NCI-H146 (cell line): ENCODE results near the gene TTC9C.
"Not testable (repeated sequence)": the region's sequence is repeated elsewhere in the genome, so short reads cannot be mapped to it uniquely, and the experiment has no call there.

Source experiments
- DNase-seq: peaks from one replicate; lab custom pipeline; 2025; lab: John Stamatoyannopoulos, UW

The TTC9C gene

GRCh38 chr11:62728171-62728988 is at the start of gene TTC9C:
TTC9C (plus strand) TSS chr11:62728486; CDS start chr11:62728849, 363 bp downstream.
- peak; percentile 90 for DNase-seq

- DNase-seq: peak; percentile 86
These were observed 49.3 kb upstream of the TTC9C start, which contains the start of gene UBXN1 for GRCh38 chr11:62678770-62679696. UBXN1 (minus strand) TSS chr11:62679073; CDS start chr11:62678923, 150 bp downstream.

GRCh38 chr11:62680825-62681240 is 47.5 kb upstream of the TTC9C start:
- peak; percentile 61 for DNase-seq

GRCh38 chr11:62682518-62682917 is 45.8 kb upstream of the TTC9C start:
- DNase-seq: no peak

DNA sequence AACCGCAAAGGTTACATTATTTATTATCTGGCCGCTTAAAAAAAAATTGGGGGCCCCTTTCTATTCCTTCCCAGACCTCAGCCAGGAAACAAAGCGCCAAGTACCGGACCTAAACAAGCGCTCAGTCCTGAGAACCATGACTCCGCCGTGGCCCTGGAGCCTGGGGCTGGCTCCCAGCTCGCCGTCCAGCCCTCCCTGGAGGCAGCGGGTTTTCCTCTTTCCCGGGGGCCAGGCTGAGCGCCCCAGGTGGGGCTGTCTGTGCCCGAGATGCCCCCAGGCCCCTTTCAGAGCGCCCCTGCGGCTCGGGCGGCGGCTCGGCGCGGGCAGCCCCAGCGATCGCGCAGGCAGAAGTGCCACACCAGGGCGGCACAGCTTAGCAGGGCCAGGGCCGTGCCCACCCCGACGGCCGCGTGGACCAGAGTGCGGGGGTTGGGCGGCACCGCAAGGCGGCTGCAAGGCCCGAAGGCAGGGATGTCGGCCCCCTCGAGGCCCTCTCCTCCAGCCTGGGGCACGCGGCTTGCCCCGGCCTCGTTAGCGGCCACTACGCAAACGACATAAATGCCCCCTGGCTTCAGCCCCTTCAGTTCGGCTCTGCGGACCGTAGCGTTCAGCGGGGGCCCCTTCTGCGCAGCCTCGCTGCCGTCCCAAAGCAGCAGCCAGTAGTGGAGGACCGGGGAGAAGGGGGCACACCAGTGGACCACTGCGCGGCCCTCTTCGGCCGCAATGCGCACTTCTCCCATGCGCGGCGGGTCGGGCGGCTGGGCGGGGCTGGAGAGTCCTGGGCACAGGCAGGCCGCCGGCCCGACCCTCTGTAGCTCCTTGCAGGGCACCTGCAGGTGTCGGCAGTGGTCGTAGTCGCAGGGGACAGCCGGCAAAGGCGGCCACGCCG is 40.5 kb upstream of the TTC9C start:
- DNase-seq: no peak

DNA sequence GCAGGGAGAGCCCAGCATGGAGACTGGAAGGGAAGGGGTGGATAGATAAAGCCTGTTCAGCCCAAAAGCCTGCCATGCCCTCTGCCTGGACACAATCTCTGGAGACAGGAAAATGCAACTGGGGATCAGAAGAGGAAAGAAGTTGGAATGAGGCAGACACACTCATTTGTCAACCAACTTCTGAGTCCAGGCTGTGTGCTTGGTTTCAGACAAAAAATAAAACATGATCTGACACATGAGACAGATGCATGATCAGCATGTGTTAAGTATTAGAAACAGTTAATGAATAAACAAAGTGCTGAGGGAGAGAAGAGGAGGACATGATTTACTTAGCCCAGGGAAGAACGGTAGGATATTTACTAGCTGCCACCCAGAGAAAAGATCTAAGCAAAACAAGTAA is 39.8 kb upstream of the TTC9C start:
- DNase-seq: no peak

DNA sequence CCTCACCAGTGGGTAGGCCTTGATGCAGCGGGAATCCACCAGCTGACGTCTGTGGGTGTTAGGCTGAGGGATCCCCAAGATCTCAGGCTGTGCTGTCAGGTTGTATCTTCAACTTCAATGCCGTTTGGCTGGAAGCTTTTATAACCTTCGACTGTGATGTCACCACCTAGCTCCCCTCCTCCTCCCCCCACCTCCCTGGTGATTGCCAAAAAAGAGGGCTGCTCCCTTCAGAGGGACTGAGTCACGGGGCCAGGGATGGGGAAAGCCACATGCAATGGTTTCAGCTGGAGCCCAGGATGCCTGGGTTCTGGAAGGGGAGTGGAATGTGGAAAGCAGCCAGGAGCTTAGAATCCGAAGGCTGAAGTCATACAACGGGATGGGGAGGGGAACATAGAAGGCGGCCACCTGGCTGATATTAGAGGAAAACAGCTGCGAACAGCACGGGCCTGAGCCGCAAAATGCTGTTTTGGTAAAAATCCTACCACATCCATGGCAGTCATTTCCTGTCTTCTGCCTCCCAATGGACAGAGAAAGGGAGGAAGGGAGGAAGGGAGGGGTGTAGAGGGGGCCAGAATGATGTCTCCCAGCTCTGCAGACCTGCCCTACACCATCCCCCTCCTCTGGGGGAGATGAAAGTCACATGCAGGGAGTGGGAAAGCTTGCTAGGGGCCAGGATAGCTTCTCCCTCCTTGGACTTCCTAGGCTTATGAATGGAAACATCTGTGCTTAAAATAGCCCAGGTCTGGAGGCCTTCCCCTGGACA is 38.7 kb upstream of the TTC9C start, which contains the start of gene LRRN4CL:
Gene LRRN4CL (minus strand): TSS at position 110 of the 763 bp plus-strand sequence. CDS start 1,022 bp downstream, outside the sequence.
- no peak for DNase-seq

DNA sequence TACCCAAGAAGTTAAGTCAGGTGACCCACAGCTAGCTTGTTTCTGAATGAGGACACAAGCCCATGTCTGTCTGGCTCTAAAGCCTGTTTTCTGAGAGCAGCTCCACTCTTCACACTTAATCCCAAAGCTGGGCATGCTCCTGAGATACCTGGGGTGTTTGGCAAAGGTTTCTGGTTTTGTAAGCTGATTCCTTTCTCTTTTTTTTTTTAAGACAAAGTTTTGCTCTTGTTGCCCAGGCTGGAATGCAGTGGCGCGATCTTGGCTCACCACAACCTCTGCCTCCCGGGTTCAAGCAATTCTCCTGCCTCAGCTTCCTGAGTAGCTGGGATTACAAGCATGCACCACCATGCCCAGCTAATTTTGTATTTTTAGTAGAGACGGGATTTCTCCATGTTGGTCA is 34.7 kb upstream of the TTC9C start:
- not testable (repeated sequence) for DNase-seq

DNA sequence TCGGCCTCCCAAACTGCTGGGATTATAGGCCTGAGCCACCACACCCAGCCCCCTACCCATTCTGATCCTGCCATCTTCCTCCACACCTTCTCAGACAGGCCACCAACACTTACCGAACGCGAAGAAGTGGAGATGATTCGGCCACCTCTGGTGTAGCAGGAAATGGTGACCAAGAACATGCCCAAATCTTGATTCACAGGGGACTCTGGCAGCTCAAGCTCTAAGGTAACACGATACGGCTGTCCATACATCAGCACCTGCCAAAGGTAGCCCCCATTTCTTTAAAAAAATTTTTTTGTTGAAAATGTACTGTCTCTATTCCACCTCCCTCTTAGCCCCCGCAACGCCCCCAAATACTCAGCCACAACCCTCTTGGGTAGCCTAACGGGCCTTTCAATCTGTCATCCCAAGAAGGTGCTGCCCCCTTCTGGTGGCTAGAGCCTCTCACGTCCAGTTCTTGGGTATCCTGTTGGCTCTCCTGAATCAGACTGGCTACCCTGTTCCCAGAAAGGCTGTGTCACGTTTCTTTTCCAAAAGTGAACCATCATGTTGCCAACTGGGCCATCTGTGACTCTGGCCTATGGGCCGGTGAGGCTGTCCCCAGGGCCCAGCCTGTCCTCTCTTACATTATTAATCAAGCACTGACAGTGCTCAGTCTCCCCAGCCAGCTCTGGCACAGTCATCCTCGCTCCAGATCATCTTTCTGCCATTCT is 33.7 kb upstream of the TTC9C start:
- DNase-seq: peak; percentile 57

DNA sequence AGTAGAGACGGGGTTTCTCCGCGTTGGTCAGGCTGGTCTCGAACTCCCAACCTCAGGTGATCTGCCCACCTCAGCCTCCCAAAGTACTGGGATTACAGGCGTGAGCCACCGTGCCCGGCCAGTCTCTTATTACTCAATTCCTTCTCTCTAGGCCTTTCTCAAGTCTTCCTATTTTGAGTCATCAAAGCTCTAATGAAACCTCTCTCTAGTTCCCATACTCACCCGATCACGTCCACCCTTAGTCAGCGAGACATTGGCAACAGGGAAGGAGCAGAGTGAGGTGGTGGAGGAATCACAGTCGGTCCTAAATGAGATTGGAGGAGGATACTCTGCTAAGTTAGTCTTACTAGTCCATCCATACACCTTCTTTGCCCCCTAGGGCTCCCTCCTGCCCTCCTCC is 26.0 kb upstream of the TTC9C start:
- DNase-seq: no peak

- DNase-seq: not testable (repeated sequence)
These were observed 24.4 kb upstream of the TTC9C start for GRCh38 chr11:62703921-62704320.

GRCh38 chr11:62705413-62705812 is 22.9 kb upstream of the TTC9C start:
- peak; percentile 55 for DNase-seq

DNA sequence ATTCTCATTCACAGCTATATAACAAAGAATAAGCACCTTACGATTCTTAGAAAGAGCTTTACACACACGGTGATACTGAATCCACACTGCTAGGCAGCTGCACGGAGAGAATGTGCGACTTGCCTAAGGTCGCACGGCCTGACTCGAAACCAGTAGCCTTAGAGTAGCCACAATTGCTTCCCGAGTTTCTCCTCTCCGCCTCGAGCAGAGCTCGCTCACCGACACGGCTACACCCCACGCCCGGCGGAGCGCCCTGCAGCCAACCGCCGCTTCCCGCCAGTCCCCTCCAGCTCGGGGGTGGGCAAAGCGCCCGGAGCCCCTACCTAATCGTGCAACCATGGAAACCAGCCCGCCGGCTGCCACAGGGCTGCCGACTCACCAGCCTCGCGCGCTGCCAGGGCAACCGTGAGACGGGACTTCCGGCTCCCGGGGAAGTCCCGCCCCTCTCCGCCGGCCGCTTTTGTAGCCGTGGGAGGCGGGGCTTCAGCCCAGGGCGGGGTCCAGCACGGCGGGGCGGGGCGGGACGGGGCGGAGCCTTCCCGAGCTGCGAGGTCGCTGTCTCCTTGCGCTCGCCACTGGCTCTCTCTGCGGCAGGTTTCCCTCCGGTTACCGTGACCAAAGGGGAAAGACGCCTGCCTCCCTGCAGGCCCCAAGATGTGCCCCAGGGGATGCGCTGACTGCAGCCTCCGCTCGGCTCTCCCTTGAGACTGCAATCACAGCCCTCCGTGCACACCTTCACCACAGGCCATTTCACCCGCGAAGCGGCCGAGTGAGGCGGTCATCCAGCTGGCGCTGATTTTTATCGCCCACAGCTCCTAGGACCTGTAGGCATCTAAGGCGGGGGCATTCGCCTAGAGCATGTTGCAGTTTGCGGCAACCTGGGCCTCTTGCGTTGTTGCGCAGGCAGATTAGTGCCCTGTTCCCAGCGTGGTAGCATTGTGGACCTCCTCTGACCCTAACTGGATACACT is 22.1 kb upstream of the TTC9C start:
- peak; percentile 98 for DNase-seq

DNA sequence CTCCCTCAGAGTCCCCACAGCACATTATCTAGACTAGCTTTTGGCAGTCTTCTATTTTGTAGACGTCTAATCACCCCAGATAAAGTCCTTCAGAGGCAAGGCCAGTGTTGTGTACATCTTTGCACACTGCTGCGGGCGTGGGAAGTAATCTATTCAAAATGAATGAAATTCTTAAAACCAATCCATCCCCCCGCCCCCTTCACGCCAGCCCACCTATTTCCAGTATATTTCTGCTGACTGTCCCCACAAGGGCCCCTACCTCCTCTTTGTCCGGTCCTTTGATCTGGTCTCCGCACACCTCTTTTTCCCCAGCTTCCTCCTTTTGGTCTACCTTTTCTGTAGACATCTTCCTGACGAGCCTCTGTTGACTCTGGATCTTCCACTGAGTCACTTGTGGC is 21.4 kb upstream of the TTC9C start:
- no peak for DNase-seq

GRCh38 chr11:62707277-62707861 is 20.9 kb upstream of the TTC9C start, which contains the start of the genes BSCL2 and GNG3:
BSCL2 (minus strand) TSS chr11:62707424; CDS start chr11:62707195, 229 bp downstream.
GNG3 (plus strand) TSS chr11:62707676; CDS start chr11:62708296, 620 bp downstream.
- no peak for DNase-seq

- no peak for DNase-seq
These were observed 19.9 kb upstream of the TTC9C start for GRCh38 chr11:62708392-62708791.

GRCh38 chr11:62708793-62709192 is 19.5 kb upstream of the TTC9C start:
- DNase-seq: peak; percentile 75
